PC-3 (cell line): ENCODE data around the gene DENND1B. TPM values are rescaled to one million over a fixed set of nuclear protein-coding genes. Genes with fewer than 3 reads are reported as not detected.
"Not testable (repeated sequence)": the region's sequence is repeated elsewhere in the genome, so short reads cannot be mapped to it uniquely, and the experiment has no call there.

Experiments
- ATAC-seq: fragments of 200-7000 bp; cut with Tn5 transposase; 2 replicates; pipeline ENCODE4 v1.9.1; 2020; ENCODE audit warnings: mild to moderate bottlenecking, moderate library complexity
- BruUV-seq: library from RNA; stranded (reverse); fragments of 400-500 nt; replicated peaks from 2 replicates; lab custom pipeline; 2021; lab: Mats Ljungman, UMichigan
- CTCF ChIA-PET: fragments of 300-600 bp; sonication (Branson Sonifier 250); formaldehyde crosslinking; loops from one replicate; lab custom pipeline; 2022; ENCODE audit warnings: antibody characterized with exemption; lab: Charles Lee
- POLR2A ChIA-PET: fragments of 300-600 bp; sonication (Branson Sonifier 250); formaldehyde crosslinking; loops from one replicate; lab custom pipeline; 2022; ENCODE audit warnings: antibody characterized with exemption; ENCODE audit not compliant: unreplicated experiment; lab: Charles Lee
- DNase-seq: peaks from one replicate; pipeline ENCODE4 v3.0.0-alpha.2; 2015
- H2AFZ ChIP-seq: fragments of 300-600 bp; sonication (generic); 2 replicates; pipeline ENCODE4 v1.6.0; 2016; ENCODE audit warnings: antibody characterized with exemption, low read length
- H3F3A ChIP-seq: fragments of 300-600 bp; sonication (generic); one replicate; pipeline ENCODE4 v1.6.0; 2017; ENCODE audit warnings: antibody characterized with exemption, low read length, control low read depth, mild to moderate bottlenecking; ENCODE audit not compliant: unreplicated experiment
- H3K27ac ChIP-seq: fragments of 300-600 bp; sonication (generic); 2 replicates; pipeline ENCODE4 v1.5.1; 2016; ENCODE audit warnings: mild to moderate bottlenecking, low read length
- H3K27me3 ChIP-seq: fragments of 300-600 bp; sonication (generic); 2 replicates; pipeline ENCODE4 v1.6.1; 2016; ENCODE audit warnings: low read length, mixed read lengths
- H3K36me3 ChIP-seq: fragments of 300-600 bp; sonication (generic); 2 replicates; pipeline ENCODE4 v1.6.1; 2016; ENCODE audit warnings: low read depth, mixed run types, low read length, mixed read lengths
- H3K4me1 ChIP-seq: fragments of 300-600 bp; sonication (generic); 2 replicates; pipeline ENCODE4 v1.5.1; 2016; ENCODE audit warnings: low read length; ENCODE audit not compliant: insufficient read depth
- H3K4me2 ChIP-seq: fragments of 300-600 bp; sonication (generic); 2 replicates; pipeline ENCODE4 v1.6.0; 2016; ENCODE audit warnings: low read length
- H3K4me3 ChIP-seq: fragments of 300-600 bp; sonication (generic); 2 replicates; pipeline ENCODE4 v1.5.1; 2016; ENCODE audit warnings: mild to moderate bottlenecking, low read length, mixed read lengths
- H3K79me2 ChIP-seq: fragments of 300-600 bp; sonication (generic); 2 replicates; pipeline ENCODE4 v1.6.1; 2017; ENCODE audit warnings: low read length, mixed read lengths
- H3K9ac ChIP-seq: fragments of 300-600 bp; sonication (generic); 2 replicates; pipeline ENCODE4 v1.6.0; 2016; ENCODE audit warnings: mild to moderate bottlenecking, low read length
- H3K9me2 ChIP-seq: fragments of 300-600 bp; sonication (generic); replicated peaks from 2 replicates; pipeline ENCODE4 v1.6.1; 2016; ENCODE audit warnings: mixed run types, low read length, mixed read lengths
- H3K9me3 ChIP-seq: fragments of 300-600 bp; sonication (generic); 2 replicates; pipeline ENCODE4 v1.6.1; 2016; ENCODE audit warnings: low read length, mixed read lengths
- H4K20me1 ChIP-seq: fragments of 300-600 bp; sonication (generic); 2 replicates; pipeline ENCODE4 v1.6.1; 2016; ENCODE audit warnings: low read length, mixed read lengths
- CTCF ChIP-seq: fragments of 300-600 bp; sonication (generic); conservative IDR thresholded peaks from 2 replicates; pipeline ENCODE4 v1.5.1; 2017; ENCODE audit warnings: antibody characterized with exemption, low read depth, mild to moderate bottlenecking, low read length
- EZH2 ChIP-seq: fragments of 300-600 bp; sonication (generic); IDR thresholded peaks from one replicate; pipeline ENCODE4 v1.6.1; 2017; ENCODE audit warnings: antibody characterized with exemption, mild to moderate bottlenecking, low read length; ENCODE audit not compliant: unreplicated experiment
- EZH2phosphoT487 ChIP-seq: fragments of 300-600 bp; sonication (generic); IDR thresholded peaks from 2 replicates; pipeline ENCODE4 v1.6.1; 2018; ENCODE audit warnings: mild to moderate bottlenecking, antibody characterized with exemption, low read length, borderline replicate concordance
- intact Hi-C: fragments of 100-400 bp; cut with micrococcal nuclease; formaldehyde crosslinking; loops from 2 replicates; pipeline ENCODE4 v1.9.0; 2023
- total RNA-seq: library from RNA; depleted of rRNA; stranded (reverse); fragments of >200 nt; gene quantifications from 2 replicates; pipeline ENCODE4 v1.2.3, GENCODE V29; 2014

Gene DENND1B
- total RNA-seq, 1 experiment from 2014 or later: 7.4 TPM

- POLR2A ChIA-PET: interaction anchor here (0.6 kb wide), 1 partner anchor 1575 kb away, joined by 4 read pairs; no protein-coding TSS in a partner anchor
Measured at GRCh38 chr1:197590687-197591086, 184.6 kb downstream of the DENND1B start.

GRCh38 chr1:197585809-197586208, 189.5 kb downstream of the DENND1B start:
- H3K4me3 ChIP-seq: no peak overlapping the region
- TF ChIP-seq EZH2phosphoT487: no peak
- TF ChIP-seq EZH2: no peak
- TF ChIP-seq CTCF: no peak

More at GRCh38 chr1:197590687-197591086, 184.6 kb downstream of the DENND1B start:
- no peak for DNase-seq
- Histone ChIP-seq H3K4me1 (no peaks in the 10 kb centered on the region), H3K9me3 (no peaks in the 10 kb centered on the region), H3F3A (no peaks in the 10 kb centered on the region), H4K20me1 (no peaks in the 10 kb centered on the region), H3K27ac (no peak overlapping the region), H3K36me3 (no peaks in the 10 kb centered on the region), H2AFZ (no peak overlapping the region), H3K27me3 (no peaks in the 10 kb centered on the region), H3K79me2 (no peaks in the 10 kb centered on the region), H3K9ac (no peak overlapping the region), H3K9me2 (no peaks in the 10 kb centered on the region), H3K4me3 (no peak overlapping the region), H3K4me2 (no peak overlapping the region)
- no TSS peak for BruUV-seq
- ATAC-seq: no peak
- TF ChIP-seq CTCF: no peak
- no peak for TF ChIP-seq EZH2
- no peak for TF ChIP-seq EZH2phosphoT487
- CTCF ChIA-PET: no interaction called here
- intact Hi-C loops: no loop called here

GRCh38 chr1:197577580-197577979, 197.7 kb downstream of the DENND1B start:
- DNase-seq (no peak), ATAC-seq (no peak)
- Histone ChIP-seq H3K9ac (no peak overlapping the region), H3K9me3 (no peaks in the 10 kb centered on the region), H2AFZ (no peak overlapping the region), H4K20me1 (no peaks in the 10 kb centered on the region), H3K36me3 (no peaks in the 10 kb centered on the region), H3K79me2 (no peaks in the 10 kb centered on the region), H3K27ac (no peak overlapping the region), H3F3A (no peaks in the 10 kb centered on the region), H3K27me3 (no peaks in the 10 kb centered on the region), H3K4me2 (no peak overlapping the region), H3K9me2 (no peaks in the 10 kb centered on the region), H3K4me1 (no peaks in the 10 kb centered on the region), H3K4me3 (no peak overlapping the region)
- ChIA-PET POLR2A (interaction anchor here (0.6 kb wide), 1 partner anchor 362 kb away, joined by 21 read pairs; no protein-coding TSS in a partner anchor), CTCF (no interaction called here)
- BruUV-seq: no TSS peak
- intact Hi-C loops: no loop called here
- TF ChIP-seq EZH2: no peak
- no peak for TF ChIP-seq CTCF
- no peak for TF ChIP-seq EZH2phosphoT487

More at GRCh38 chr1:197585809-197586208, 189.5 kb downstream of the DENND1B start:
- Histone ChIP-seq H3K9me3 (no peaks in the 10 kb centered on the region), H3F3A (no peaks in the 10 kb centered on the region), H2AFZ (no peak overlapping the region), H3K9ac (no peak overlapping the region), H3K36me3 (no peaks in the 10 kb centered on the region; the same call in 1 of the 2 replicates), H4K20me1 (no peaks in the 10 kb centered on the region), H3K4me1 (no peaks in the 10 kb centered on the region), H3K27me3 (no peaks in the 10 kb centered on the region), H3K9me2 (no peaks in the 10 kb centered on the region), H3K27ac (no peak overlapping the region), H3K4me2 (no peak overlapping the region), H3K79me2 (no peaks in the 10 kb centered on the region)
- POLR2A ChIA-PET: no interaction called here
- CTCF ChIA-PET: no interaction called here
- intact Hi-C loops: no loop called here
- ATAC-seq (no peak), DNase-seq (no peak)
- BruUV-seq: no TSS peak

GRCh38 chr1:197575531-197575930, 199.7 kb downstream of the DENND1B start:
- DNase-seq, BruUV-seq, H4K20me1 ChIP-seq, H3K79me2 ChIP-seq, CTCF ChIA-PET, H3K9me3 ChIP-seq, H3K36me3 ChIP-seq, H2AFZ ChIP-seq, H3K9me2 ChIP-seq, H3K4me1 ChIP-seq, H3K4me2 ChIP-seq, H3K4me3 ChIP-seq, POLR2A ChIA-PET, H3K9ac ChIP-seq, H3K27me3 ChIP-seq, intact Hi-C loops, ATAC-seq, H3K27ac ChIP-seq, H3F3A ChIP-seq: not testable (repeated sequence)
